ENCODE results near the gene OR9A4.

OR9A4 gene

GRCh38 chr7:141945356-141945755, 29.2 kb downstream of the OR9A4 start:
- DNase-seq (ENCODE audit: insufficient read length, low spot score) = no peak
- no peak for FAIRE-seq

- DNase-seq (ENCODE audit: insufficient read length, low spot score) = no peak
- FAIRE-seq = no peak
Observed at GRCh38 chr7:141946796-141947195, 30.6 kb downstream of the OR9A4 start, which contains the start of gene CLEC5A. TSS of gene CLEC5A (minus strand) at chr7:141946974. CDS start at chr7:141946292, 682 bp downstream.

GRCh38 chr7:141949021-141949420, 32.8 kb downstream of the OR9A4 start:
- DNase-seq (ENCODE audit: insufficient read length, low spot score) (no peak), FAIRE-seq (no peak)

GRCh38 chr7:141949451-141949850, 33.3 kb downstream of the OR9A4 start:
- DNase-seq (ENCODE audit: insufficient read length, low spot score) (no peak), FAIRE-seq (no peak)

GRCh38 chr7:141949911-141950310, 33.7 kb downstream of the OR9A4 start:
- no peak for DNase-seq (ENCODE audit: insufficient read length, low spot score)
- no peak for FAIRE-seq

- DNase-seq (ENCODE audit: insufficient read length, low spot score) (no peak), FAIRE-seq (no peak)
Observed at GRCh38 chr7:141950806-141951205, 34.6 kb downstream of the OR9A4 start.

GRCh38 chr7:141952461-141952860, 36.3 kb downstream of the OR9A4 start:
- FAIRE-seq (no peak), DNase-seq (ENCODE audit: insufficient read length, low spot score) (no peak)

- FAIRE-seq (no peak), DNase-seq (ENCODE audit: insufficient read length, low spot score) (no peak)
Observed at GRCh38 chr7:141954334-141954733, 38.1 kb downstream of the OR9A4 start.

- FAIRE-seq = no peak
- no peak for DNase-seq (ENCODE audit: insufficient read length, low spot score)
Observed at GRCh38 chr7:141956084-141956483, 39.9 kb downstream of the OR9A4 start.

- no peak for FAIRE-seq
- DNase-seq (ENCODE audit: insufficient read length, low spot score) = no peak
Observed at GRCh38 chr7:141960687-141961422, 44.7 kb downstream of the OR9A4 start.
